Hepatocyte (in vitro differentiated cells): ENCODE measurements around the gene SOX21.
A peak's percentile ranks its signal among the peaks of the same experiment; 100 is the strongest.

ENCODE experiments used
- CTCF ChIP-seq: fragments of 200-600 bp; sonication (generic); IDR thresholded peaks from 2 replicates; pipeline ENCODE4 v1.5.1; 2016; ENCODE audit warnings: antibody characterized with exemption, mild to moderate bottlenecking; ENCODE audit not compliant: poor library complexity
- EZH2 ChIP-seq: fragments of 200-600 bp; sonication (generic); IDR thresholded peaks from 2 replicates; pipeline ENCODE4 v1.6.1; 2016; ENCODE audit warnings: antibody characterized with exemption, mild to moderate bottlenecking, borderline replicate concordance

DNA sequence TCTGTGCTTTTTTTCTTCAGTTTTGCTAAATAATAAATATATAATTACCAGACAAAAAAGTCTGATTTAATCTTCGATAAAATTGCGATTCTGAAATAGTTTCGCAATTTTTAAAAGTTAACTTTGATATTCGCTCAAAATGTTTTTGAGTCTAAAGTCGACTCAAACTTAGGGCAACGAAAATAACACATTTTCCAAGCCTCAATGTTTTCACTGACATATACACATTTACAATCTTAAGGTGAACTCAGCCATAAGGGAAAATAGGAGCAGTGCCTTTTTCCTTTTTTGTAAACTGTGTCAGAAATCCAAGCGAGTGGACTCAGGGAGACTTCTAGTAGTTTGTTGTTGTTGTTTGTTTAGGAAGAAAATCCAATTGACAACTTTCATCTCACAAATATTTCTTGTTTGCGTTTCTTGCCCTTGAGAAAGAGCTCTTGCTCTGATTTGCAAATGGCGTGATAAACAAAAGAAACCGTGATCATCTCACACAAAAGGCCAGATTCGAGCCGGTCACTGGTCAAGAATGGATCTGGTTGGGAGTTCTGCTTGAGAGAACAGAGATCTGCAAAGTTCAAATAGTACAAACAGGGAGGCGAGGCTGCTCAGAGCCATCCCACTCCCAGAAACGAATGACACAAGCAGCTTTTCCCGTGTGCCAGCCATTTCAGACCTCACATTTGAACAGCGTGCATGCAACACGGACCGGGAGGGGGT, 2.1 kb downstream of the SOX21 start:
- TF ChIP-seq CTCF (no peak), EZH2 (peak; percentile 4)
